ENCODE data around the gene PIGC.

PIGC gene

GRCh38 chr1:172399756-172400721 lies 43.8 kb downstream of the PIGC start:
- peak overlapping the region; percentile 71 for H3K9ac ChIP-seq (ENCODE audit: low read length)
- H3K4me1 ChIP-seq (ENCODE audit: control insufficient read depth, insufficient read depth, low read depth, low read length), result peaks cover 2% of the 10 kb centered on the region
- no peaks in the 10 kb centered on the region for H3K27me3 ChIP-seq (ENCODE audit: control insufficient read depth in 1 of 2, insufficient read depth in 1 of 2, low read length in 2 of 2)
- peak overlapping the region; percentile 99 for H4K8ac ChIP-seq (ENCODE audit: low read length)
- 53% methylated on average over 4 of the region's 6 CpGs for WGBS
- H3K79me1 ChIP-seq (replicated peaks; ENCODE audit: low read length, poor library complexity, severe bottlenecking), result peaks cover 4% of the 10 kb centered on the region
- no peaks in the 10 kb centered on the region for H3K9me3 ChIP-seq (ENCODE audit: control insufficient read depth, low read length)
- H2BK15ac ChIP-seq (ENCODE audit: low read depth, poor library complexity, severe bottlenecking), result no peak overlapping the region
- H3K27ac ChIP-seq (ENCODE audit: low read length, poor library complexity, severe bottlenecking), result peak overlapping the region; percentile 13
- H4K91ac ChIP-seq (ENCODE audit: low read length), result peak overlapping the region; percentile 80
- no peak overlapping the region for H2BK5ac ChIP-seq (ENCODE audit: low read depth, low read length, poor library complexity, severe bottlenecking)
- H3K4me2 ChIP-seq (ENCODE audit: low read length, poor library complexity, severe bottlenecking), result no peak overlapping the region
- no peak overlapping the region for H3K23ac ChIP-seq (ENCODE audit: low read length in 2 of 2)
- peak overlapping the region; percentile 49 to 76 for H2BK12ac ChIP-seq (ENCODE audit: low read length in 2 of 2)
- H3K36me3 ChIP-seq (ENCODE audit: control insufficient read depth in 1 of 2, insufficient read depth in 2 of 2, low read depth in 1 of 2, low read length in 2 of 2), result no peaks in the 10 kb centered on the region
- peak overlapping the region; percentile 14 to 89 for H3K18ac ChIP-seq (ENCODE audit: low read depth in 1 of 2, low read length in 2 of 2)
- H3K4ac ChIP-seq (ENCODE audit: low read depth in 1 of 2, low read length in 2 of 2), result peak overlapping the region in 1 of 2 experiments; percentile 1
- H3K4me3 ChIP-seq (ENCODE audit: insufficient read depth in 1 of 2, low read depth in 1 of 2, low read length in 2 of 2), result no peak overlapping the region
- H2AFZ ChIP-seq (ENCODE audit: low read depth, low read length), result no peak overlapping the region
- no peak overlapping the region for H3K14ac ChIP-seq (ENCODE audit: low read length in 2 of 2)
- peak overlapping the region; percentile 19 for H2AK5ac ChIP-seq (ENCODE audit: low read length, severe bottlenecking)
- peak; percentile 14 for DNase-seq
- peak overlapping the region; percentile 9 for H2BK120ac ChIP-seq (ENCODE audit: low read depth, low read length)

GRCh38 chr1:172398970-172399755 lies 44.7 kb downstream of the PIGC start:
- peak; percentile 96 for DNase-seq
- peak overlapping the region; percentile 93 for H3K27ac ChIP-seq (ENCODE audit: low read length, poor library complexity, severe bottlenecking)
- no peak overlapping the region for H2BK5ac ChIP-seq (ENCODE audit: low read depth, low read length, poor library complexity, severe bottlenecking)
- H3K4me2 ChIP-seq (ENCODE audit: low read length, poor library complexity, severe bottlenecking), result no peak overlapping the region
- no peak overlapping the region for H3K23ac ChIP-seq (ENCODE audit: low read length in 2 of 2)
- no peaks in the 10 kb centered on the region for H3K9me3 ChIP-seq (ENCODE audit: control insufficient read depth, low read length)
- H3K4me1 ChIP-seq (ENCODE audit: control insufficient read depth, insufficient read depth, low read depth, low read length), result peaks cover 2% of the 10 kb centered on the region
- no peak overlapping the region for H4K8ac ChIP-seq (ENCODE audit: low read length)
- peaks cover 4% of the 10 kb centered on the region for H3K79me1 ChIP-seq (replicated peaks; ENCODE audit: low read length, poor library complexity, severe bottlenecking)
- H2BK120ac ChIP-seq (ENCODE audit: low read depth, low read length), result no peak overlapping the region
- WGBS, result 6% methylated on average over 7 of the region's 9 CpGs
- H3K18ac ChIP-seq (ENCODE audit: low read depth in 1 of 2, low read length in 2 of 2), result peak overlapping the region in 1 of 2 experiments; percentile 59
- no peak overlapping the region for H4K91ac ChIP-seq (ENCODE audit: low read length)
- H3K27me3 ChIP-seq (ENCODE audit: control insufficient read depth in 1 of 2, insufficient read depth in 1 of 2, low read length in 2 of 2), result no peaks in the 10 kb centered on the region
- H3K9ac ChIP-seq (ENCODE audit: low read length), result peak overlapping the region; percentile 86
- H2AK5ac ChIP-seq (ENCODE audit: low read length, severe bottlenecking), result no peak overlapping the region
- peak overlapping the region in 1 of 2 experiments; percentile 91 for H2BK12ac ChIP-seq (ENCODE audit: low read length in 2 of 2)
- H2AFZ ChIP-seq (ENCODE audit: low read depth, low read length), result no peak overlapping the region
- H3K14ac ChIP-seq (ENCODE audit: low read length in 2 of 2), result no peak overlapping the region
- no peaks in the 10 kb centered on the region for H3K36me3 ChIP-seq (ENCODE audit: control insufficient read depth in 1 of 2, insufficient read depth in 2 of 2, low read depth in 1 of 2, low read length in 2 of 2)
- H2BK15ac ChIP-seq (ENCODE audit: low read depth, poor library complexity, severe bottlenecking), result no peak overlapping the region
- peak overlapping the region in 1 of 2 experiments; percentile 64 for H3K4ac ChIP-seq (ENCODE audit: low read depth in 1 of 2, low read length in 2 of 2)
- H3K4me3 ChIP-seq (ENCODE audit: insufficient read depth in 1 of 2, low read depth in 1 of 2, low read length in 2 of 2), result peak overlapping the region in 1 of 2 experiments; percentile 35

GRCh38 chr1:172398193-172398592 lies 45.7 kb downstream of the PIGC start:
- Histone ChIP-seq H2AFZ (ENCODE audit: low read depth, low read length) (no peak overlapping the region), H3K9me3 (ENCODE audit: control insufficient read depth, low read length) (no peaks in the 10 kb centered on the region), H3K4me2 (ENCODE audit: low read length, poor library complexity, severe bottlenecking) (no peak overlapping the region), H2BK12ac (ENCODE audit: low read length in 2 of 2) (peak overlapping the region in 1 of 2 experiments; percentile 90), H3K23ac (ENCODE audit: low read length in 2 of 2) (no peak overlapping the region), H2AK5ac (ENCODE audit: low read length, severe bottlenecking) (peak overlapping the region; percentile 74), H3K14ac (ENCODE audit: low read length in 2 of 2) (no peak overlapping the region), H2BK5ac (ENCODE audit: low read depth, low read length, poor library complexity, severe bottlenecking) (no peak overlapping the region), H2BK15ac (ENCODE audit: low read depth, poor library complexity, severe bottlenecking) (peak overlapping the region; percentile 20), H4K91ac (ENCODE audit: low read length) (no peak overlapping the region), H3K4me3 (ENCODE audit: insufficient read depth in 1 of 2, low read depth in 1 of 2, low read length in 2 of 2) (peak overlapping the region in 1 of 2 experiments; percentile 35), H3K4me1 (ENCODE audit: control insufficient read depth, insufficient read depth, low read depth, low read length) (peaks cover 3% of the 10 kb centered on the region), H3K18ac (ENCODE audit: low read depth in 1 of 2, low read length in 2 of 2) (no peak overlapping the region), H3K27me3 (ENCODE audit: control insufficient read depth in 1 of 2, insufficient read depth in 1 of 2, low read length in 2 of 2) (no peaks in the 10 kb centered on the region), H3K9ac (ENCODE audit: low read length) (peak overlapping the region; percentile 86), H3K36me3 (ENCODE audit: control insufficient read depth in 1 of 2, insufficient read depth in 2 of 2, low read depth in 1 of 2, low read length in 2 of 2) (no peaks in the 10 kb centered on the region), H3K4ac (ENCODE audit: low read depth in 1 of 2, low read length in 2 of 2) (no peak overlapping the region), H3K27ac (ENCODE audit: low read length, poor library complexity, severe bottlenecking) (peak overlapping the region; percentile 93), H4K8ac (ENCODE audit: low read length) (no peak overlapping the region), H2BK120ac (ENCODE audit: low read depth, low read length) (no peak overlapping the region), H3K79me1 (replicated peaks; ENCODE audit: low read length, poor library complexity, severe bottlenecking) (peaks cover 1% of the 10 kb centered on the region)
- 100% methylated on average over 1 of the region's 2 CpGs for WGBS
- DNase-seq, result peak; percentile 23

GRCh38 chr1:172397633-172398032 lies 46.2 kb downstream of the PIGC start:
- Histone ChIP-seq H3K4ac (ENCODE audit: low read depth in 1 of 2, low read length in 2 of 2) (no peak overlapping the region), H3K36me3 (ENCODE audit: control insufficient read depth in 1 of 2, insufficient read depth in 2 of 2, low read depth in 1 of 2, low read length in 2 of 2) (no peaks in the 10 kb centered on the region), H2AK5ac (ENCODE audit: low read length, severe bottlenecking) (no peak overlapping the region), H3K4me3 (ENCODE audit: insufficient read depth in 1 of 2, low read depth in 1 of 2, low read length in 2 of 2) (no peak overlapping the region), H4K8ac (ENCODE audit: low read length) (no peak overlapping the region), H4K91ac (ENCODE audit: low read length) (no peak overlapping the region), H3K27me3 (ENCODE audit: control insufficient read depth in 1 of 2, insufficient read depth in 1 of 2, low read length in 2 of 2) (no peaks in the 10 kb centered on the region), H2BK15ac (ENCODE audit: low read depth, poor library complexity, severe bottlenecking) (no peak overlapping the region), H3K9ac (ENCODE audit: low read length) (peak overlapping the region; percentile 86), H3K14ac (ENCODE audit: low read length in 2 of 2) (no peak overlapping the region), H2BK120ac (ENCODE audit: low read depth, low read length) (no peak overlapping the region), H3K18ac (ENCODE audit: low read depth in 1 of 2, low read length in 2 of 2) (no peak overlapping the region), H3K79me1 (replicated peaks; ENCODE audit: low read length, poor library complexity, severe bottlenecking) (peaks cover 1% of the 10 kb centered on the region), H2AFZ (ENCODE audit: low read depth, low read length) (no peak overlapping the region), H3K27ac (ENCODE audit: low read length, poor library complexity, severe bottlenecking) (no peak overlapping the region), H3K4me2 (ENCODE audit: low read length, poor library complexity, severe bottlenecking) (no peak overlapping the region), H3K4me1 (ENCODE audit: control insufficient read depth, insufficient read depth, low read depth, low read length) (peaks cover 3% of the 10 kb centered on the region), H3K9me3 (ENCODE audit: control insufficient read depth, low read length) (no peaks in the 10 kb centered on the region), H2BK12ac (ENCODE audit: low read length in 2 of 2) (no peak overlapping the region), H3K23ac (ENCODE audit: low read length in 2 of 2) (no peak overlapping the region), H2BK5ac (ENCODE audit: low read depth, low read length, poor library complexity, severe bottlenecking) (no peak overlapping the region)
- no CpG with 5 or more reads among the region's 2 CpGs for WGBS
- DNase-seq, result no peak
